Erythroblast (primary cell): Measurements from ENCODE around the gene CCDC6.
A peak's percentile ranks its signal among the peaks of the same experiment; 100 is the strongest.

Source experiments
- DNase-seq, 2 experiments: peaks; one replicate each; lab custom pipeline; 2025; lab: John Stamatoyannopoulos, UW
- GATA1 ChIP-seq: IDR thresholded peaks from 2 replicates; pipeline ENCODE4 v1.6.1; 2011; ENCODE audit warnings: low read depth, mild to moderate bottlenecking, control low read depth, low read length, moderate library complexity
- POLR2A ChIP-seq: IDR thresholded peaks from 2 replicates; pipeline ENCODE4 v1.6.1; 2011; ENCODE audit warnings: mild to moderate bottlenecking, low read length

Gene CCDC6

DNA sequence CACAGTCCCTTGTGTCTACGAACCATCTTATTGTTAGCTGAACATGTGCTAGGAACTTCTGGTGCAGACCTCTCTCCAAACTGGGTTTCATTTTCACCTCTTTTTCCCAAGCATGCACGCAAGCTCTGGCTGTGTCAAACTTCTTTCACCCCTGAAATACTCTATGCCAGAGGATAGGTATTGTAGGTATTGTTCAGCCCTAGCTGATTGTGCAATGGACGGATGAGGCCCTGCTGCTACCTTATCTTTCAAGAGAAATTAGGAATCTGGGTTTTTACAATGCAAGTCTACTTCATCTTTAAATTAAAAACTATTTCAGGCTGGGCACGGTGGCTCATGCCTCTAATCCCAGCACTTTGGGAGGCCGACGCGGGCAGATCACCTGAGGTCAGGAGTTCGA lies 124.8 kb downstream of the CCDC6 start:
- TF ChIP-seq POLR2A (no peak), GATA1 (no peak)
- DNase-seq: no peak

DNA sequence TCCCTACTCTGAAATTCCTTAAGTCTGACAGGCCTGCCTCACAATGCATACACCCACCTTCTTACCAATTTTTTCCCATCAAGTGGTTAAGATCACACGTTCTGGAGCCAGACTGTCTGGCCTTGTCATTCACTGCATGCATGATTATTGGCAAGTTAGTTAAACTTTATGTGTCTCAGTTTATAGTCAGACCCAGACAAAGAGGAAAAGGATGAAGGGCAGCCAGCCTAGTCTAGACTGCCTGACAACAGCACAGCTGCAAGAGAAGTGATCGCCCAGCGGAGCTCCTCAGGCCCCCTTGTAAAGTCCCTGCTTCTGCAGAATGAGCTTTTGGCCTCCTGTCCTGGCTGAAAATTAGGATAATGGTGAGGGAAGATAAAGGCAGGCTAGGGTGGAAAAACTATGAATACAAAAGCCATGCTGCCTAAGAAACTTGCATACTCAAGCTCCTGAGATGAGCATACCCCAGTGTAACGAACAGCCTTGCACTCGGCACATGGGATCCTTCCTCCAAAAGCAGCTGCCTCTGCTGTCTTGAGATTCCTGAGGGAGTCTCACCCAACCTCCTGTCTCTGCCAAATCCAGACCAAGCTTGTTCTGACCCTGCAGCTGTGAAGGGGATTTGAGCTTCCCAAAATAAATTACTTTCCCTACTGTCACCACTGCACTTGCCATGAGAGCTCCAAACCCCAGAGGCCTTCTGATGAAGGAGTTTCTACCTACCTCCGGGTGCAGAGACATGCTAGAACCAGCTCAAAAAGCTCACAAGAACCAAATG lies 126.4 kb downstream of the CCDC6 start:
- no peak for DNase-seq
- TF ChIP-seq POLR2A: no peak
- no peak for TF ChIP-seq GATA1

DNA sequence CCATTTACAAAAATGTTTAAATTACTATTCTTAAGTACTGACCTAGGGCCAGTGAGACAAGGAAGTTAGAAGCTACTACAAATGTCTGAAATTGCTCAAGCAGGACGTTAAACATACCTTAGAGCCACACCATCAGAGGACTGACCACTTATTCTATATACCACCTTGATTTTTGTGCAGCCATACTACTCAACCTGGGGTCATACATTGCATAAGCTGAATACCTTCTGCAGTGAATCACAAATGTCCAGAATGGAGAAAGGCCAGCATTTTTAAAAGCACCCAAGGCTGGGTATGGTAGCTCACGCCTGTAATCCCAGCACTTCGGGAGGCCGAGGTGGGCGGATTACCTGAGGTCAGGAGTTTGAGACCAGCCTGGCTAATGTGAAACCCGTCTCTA lies 131.9 kb downstream of the CCDC6 start:
- DNase-seq: no peak
- no peak for TF ChIP-seq POLR2A
- no peak for TF ChIP-seq GATA1

DNA sequence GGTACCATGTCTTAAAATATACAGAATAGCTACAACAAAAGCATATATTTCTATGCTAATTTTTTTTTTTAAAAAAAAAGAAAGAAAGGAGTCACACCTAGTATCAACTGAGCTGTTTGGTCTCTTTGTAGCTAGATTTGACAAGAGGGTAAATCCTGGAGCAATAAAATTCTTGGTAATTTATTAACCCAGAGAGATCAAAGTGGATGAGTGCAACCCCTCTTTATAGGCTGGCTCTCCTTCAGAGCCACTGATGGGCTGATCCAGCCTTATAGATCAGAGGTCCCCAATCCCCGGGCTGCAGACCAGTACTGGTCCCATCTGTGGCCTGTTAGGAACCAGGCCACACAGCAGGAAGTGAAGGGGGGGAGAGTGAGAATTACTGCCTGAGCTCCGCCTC lies 133.3 kb downstream of the CCDC6 start:
- DNase-seq: no peak
- TF ChIP-seq POLR2A (no peak), GATA1 (no peak)

DNA sequence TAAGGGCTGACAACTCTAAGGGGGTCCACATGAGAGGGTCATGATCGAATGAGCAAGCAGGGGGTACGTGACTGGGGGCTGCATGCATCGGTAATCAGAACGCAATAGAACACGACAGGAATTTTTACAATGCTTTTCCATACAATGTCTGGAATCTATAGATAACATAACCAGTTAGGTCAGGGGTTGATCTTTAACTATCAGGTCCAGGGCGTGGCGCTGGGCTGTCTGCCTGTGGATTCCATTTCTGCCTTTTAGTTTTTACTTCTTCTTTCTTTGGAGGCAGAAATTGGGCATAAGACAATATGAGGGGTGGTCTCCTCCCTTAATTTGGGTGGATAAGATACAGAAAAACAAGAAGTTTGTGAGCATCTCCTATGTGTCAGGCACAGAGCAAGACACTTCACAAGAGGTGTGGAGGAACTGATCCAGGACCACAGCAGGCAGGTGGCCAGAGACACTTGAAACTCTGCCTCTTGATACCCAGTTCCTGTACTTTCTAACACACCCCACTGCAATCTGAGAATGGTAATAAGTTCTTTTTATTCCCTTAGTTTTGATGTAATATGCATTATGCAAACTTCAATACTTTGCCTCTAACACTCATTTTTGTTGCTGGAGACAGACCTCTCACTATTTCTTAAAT lies 135.1 kb downstream of the CCDC6 start:
- peak in 1 of 2 experiments; percentile 22 for DNase-seq

DNA sequence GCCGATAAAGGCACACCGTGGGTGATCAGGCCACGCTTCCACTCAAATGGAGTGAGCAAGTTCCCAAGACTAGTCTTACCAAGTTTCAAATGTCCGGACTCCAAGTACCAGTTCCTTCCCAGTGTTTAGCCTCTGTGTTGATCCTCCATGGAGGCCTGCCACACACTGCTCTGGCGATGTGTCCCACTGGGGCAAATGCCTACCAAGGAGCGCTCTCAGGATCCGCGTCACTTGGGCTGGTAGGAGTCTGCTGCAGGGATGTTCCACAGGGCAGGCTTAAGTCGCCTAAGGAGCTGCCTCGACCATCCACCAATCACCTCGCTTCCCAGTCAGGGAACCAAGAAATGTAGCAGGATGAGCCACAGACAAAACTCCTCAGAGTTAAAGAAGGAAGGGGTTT lies 135.7 kb downstream of the CCDC6 start:
- TF ChIP-seq POLR2A: no peak
- no peak for TF ChIP-seq GATA1
- no peak for DNase-seq

More for the DNA sequence above, 135.1 kb downstream of the CCDC6 start:
- TF ChIP-seq POLR2A (no peak), GATA1 (no peak)

DNA sequence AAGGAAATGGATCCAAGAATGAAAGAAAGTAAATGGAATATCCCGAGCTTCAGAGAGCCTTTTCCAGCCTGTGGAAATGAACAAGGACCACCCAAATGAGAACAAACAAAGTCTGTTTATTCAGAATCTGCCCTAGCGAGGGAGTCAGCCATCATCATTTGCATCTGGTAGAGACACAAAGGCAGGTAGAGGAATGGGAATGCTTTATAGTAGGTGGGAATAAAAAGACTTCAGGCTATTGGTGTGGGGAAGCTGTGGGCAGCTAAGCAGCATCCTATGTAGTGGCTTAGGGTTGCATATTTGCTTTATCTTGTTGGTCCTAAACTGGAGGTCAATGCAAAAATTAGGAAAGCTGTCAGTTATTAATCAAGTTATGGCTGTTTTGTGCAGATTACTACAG lies 143.9 kb downstream of the CCDC6 start:
- no peak for DNase-seq
- TF ChIP-seq GATA1 (no peak), POLR2A (no peak)

DNA sequence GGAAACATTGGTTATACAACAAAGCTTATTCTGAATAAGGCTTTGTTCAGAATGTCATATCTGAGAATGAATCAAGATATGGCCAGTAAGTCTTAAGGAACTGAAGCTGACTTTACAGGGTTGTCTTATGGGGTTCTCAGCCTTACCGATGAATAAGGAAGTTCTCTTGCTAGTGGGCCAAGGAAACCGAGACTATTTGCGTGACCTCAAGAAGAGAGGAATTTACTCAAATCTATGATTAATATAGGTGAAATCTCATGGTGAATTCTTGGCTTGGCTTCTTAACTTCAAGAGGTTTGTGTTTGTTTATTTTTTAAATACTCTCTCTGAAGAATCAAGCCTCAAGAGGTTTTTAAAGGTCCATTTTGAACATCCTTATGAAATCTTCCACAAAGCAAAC lies 148.4 kb downstream of the CCDC6 start:
- DNase-seq: no peak
- TF ChIP-seq GATA1 (no peak), POLR2A (no peak)

DNA sequence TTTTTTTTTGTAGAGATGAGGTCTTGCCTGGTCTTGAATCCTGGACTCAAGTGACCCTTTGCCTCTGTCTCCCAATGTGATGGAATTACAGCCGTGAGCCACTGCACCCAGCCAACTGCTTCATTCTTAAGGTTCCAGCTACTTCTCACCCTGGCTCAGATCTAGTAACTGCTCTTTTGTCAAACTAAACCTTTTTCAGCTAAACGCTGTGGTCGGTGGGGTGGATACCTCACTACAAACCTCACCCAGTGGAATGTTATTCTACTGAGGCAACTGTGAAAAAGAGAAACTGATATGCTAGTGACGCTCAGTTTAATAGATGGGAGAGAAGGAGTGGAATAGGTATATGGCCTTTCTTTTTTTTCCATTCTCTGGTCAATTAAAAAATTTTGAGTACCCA lies 151.4 kb downstream of the CCDC6 start:
- TF ChIP-seq POLR2A (no peak), GATA1 (no peak)
- no peak for DNase-seq

DNA sequence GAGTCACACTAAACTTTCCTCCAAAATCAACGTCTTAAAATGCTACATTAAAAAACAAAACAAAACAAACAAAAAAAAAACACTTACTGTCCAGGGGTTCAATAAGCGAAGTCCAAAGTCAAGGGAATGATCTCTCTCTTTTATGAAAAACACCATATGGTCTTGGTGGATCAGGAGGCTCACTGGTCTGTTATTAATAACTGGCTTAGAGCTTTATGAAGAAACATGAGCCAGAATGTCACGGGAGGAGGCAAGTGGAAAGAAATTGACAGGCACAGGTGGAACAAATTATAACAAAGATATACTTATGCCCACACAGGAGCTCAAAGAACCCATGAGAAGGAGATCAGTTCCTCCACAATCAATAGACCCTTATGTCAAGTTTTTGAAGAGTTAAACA lies 153.1 kb downstream of the CCDC6 start, which contains the start of gene MRLN:
MRLN (minus strand) TSS at position 189 of the 400 bp plus-strand sequence.
- TF ChIP-seq GATA1 (no peak), POLR2A (no peak)
- no peak for DNase-seq

DNA sequence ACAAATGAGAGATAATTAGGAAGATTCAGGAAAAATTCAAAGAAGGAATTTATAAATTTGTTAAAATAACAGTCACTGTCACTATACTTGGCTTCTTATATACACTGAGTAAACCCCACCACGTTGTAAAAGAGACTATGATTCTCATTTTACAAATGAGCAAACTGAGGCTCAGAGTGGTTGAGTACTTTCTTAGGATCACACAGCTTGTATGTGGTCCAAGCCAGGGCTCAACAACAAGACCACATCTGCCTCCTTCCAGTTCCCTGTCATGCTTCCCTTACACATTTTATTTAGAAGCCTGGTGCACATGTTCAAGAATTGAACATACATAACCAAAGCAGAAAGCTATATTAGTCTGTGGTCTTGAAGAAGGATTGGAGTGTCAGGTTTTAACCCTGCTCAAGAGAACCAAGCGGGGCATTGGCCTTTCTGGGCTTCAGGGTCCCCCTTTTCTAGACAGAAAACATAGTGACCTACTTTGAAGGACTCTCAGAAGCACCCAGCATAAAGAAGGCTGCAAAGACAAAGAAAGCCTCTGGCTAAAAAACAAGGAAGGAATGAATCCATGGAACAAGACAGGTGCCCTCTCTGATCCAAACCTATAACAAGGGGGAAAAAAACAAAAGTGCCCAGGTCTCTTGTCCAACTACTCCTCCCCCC lies 153.9 kb downstream of the CCDC6 start:
- DNase-seq: no peak
- TF ChIP-seq POLR2A: no peak
- TF ChIP-seq GATA1: no peak

DNA sequence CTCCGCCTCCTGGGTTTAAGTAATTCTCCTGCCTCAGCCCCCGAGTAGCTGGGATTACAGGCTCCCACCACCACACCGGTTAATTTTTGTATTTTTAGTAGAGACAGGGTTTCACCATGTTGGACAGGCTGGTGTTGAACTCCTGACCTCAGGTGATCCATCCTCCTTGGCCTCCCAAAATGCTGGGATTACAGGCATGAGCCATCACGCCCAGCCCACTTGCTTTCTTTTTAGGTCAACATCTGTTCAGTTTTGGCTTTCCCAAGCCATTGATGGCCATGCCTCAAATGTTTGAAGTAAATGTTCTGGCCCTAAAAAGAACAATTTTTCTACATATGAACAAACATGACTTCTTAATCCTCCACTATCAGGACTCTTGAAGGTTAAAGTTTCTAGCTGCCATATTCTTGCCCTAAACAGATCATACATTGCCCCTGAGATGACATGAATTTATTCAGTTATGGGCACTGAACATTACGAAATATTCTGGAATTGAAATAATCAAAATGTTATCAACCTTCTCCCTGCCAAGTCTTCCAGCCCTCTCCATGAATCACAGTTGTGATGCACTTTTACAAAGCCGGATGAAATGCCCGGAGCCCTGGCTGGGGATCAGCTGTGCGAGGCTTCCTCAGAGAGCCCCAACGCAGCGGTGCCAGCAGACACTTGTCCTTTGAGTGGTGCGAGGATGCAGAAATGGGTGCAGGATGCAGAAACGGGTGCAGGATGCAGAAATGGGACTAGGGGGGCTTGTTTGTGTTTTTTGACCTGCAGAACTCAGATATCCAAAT lies 156.0 kb downstream of the CCDC6 start:
- DNase-seq: no peak
- no peak for TF ChIP-seq POLR2A
- TF ChIP-seq GATA1: no peak

DNA sequence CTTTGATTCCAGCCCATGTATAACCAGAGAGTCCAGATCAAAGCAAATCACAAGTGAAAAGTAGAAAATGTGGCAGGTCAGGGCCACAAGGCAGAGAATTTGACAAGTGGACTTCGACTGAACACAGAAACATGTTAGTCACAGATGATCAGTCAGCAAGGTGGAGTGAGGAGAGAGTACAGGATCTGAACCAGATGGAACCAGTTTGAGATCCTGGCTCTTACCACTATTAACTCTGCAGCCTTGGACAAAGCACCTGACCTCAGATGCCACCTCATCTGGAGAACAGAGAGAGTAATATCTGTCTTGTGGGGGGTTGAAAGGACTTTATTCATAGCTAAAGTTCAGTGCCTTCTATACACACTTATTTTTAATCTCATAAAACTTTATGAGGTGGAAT lies 157.5 kb downstream of the CCDC6 start:
- DNase-seq: no peak
- TF ChIP-seq POLR2A (no peak), GATA1 (no peak)
